Measurements from ENCODE around the gene DUSP1. TPM values are rescaled to one million over a fixed set of nuclear protein-coding genes. Genes with fewer than 3 reads are reported as not detected.

DUSP1 gene
- total and polyA plus RNA-seq, 8 donors = 33.0 to 534 (median 239) TPM

DNA sequence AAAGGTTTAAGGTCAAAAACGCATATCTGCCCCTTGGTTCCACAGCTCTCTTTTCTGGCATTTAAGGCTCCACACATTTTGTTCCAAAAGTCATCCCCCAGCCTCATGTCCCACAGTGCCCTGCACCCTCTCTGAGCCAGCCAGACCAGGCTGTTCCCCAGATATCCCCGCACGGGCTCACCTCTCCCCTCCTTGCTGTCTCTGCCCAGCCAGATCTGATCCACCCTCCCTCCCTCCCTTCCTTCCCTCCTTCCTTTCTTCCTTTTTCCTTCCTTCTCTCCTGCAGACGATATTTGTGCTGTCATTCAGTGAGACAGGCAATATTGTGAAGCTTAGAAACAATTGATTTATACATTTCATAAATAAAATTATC lies 37.0 kb downstream of the DUSP1 start:
- H3K27ac ChIP-seq = peak overlapping the region; percentile 91 to 92
- TF ChIP-seq CTCF (IDR thresholded peaks at IDR 0.05) = no peak
- ATAC-seq (peak; percentile 10), DNase-seq (no peak)
- no peaks in the 10 kb centered on the region for H3K9me3 ChIP-seq
- H3K27me3 ChIP-seq = no peaks in the 10 kb centered on the region
- H3K4me1 ChIP-seq = peaks cover 15 to 21% of the 10 kb centered on the region in 2 donors
- intact Hi-C loops (cut with DNase I) = no loop called here
- H3K36me3 ChIP-seq = no peaks in the 10 kb centered on the region
- H3K4me3 ChIP-seq = no peak overlapping the region

GRCh38 chr5:172733131-172733973 lies 37.6 kb downstream of the DUSP1 start:
- no peak overlapping the region for H3K4me3 ChIP-seq
- no peaks in the 10 kb centered on the region for H3K36me3 ChIP-seq
- peak in 3 of 4 donors; percentile 73 to 87 (median 79) for DNase-seq
- H3K9me3 ChIP-seq = no peaks in the 10 kb centered on the region
- no peaks in the 10 kb centered on the region for H3K27me3 ChIP-seq
- intact Hi-C loops (cut with DNase I) = no loop called here
- peak; percentile 92 for ATAC-seq
- H3K4me1 ChIP-seq = peaks cover 15 to 21% of the 10 kb centered on the region in 2 donors
- H3K27ac ChIP-seq = peak overlapping the region; percentile 91 to 92
- peak in 1 of 2 donors; percentile 22 for TF ChIP-seq CTCF (IDR thresholded peaks at IDR 0.05)

GRCh38 chr5:172732201-172732865 lies 38.7 kb downstream of the DUSP1 start:
- Histone ChIP-seq H3K27ac (peak overlapping the region; percentile 91 to 92), H3K4me3 (no peak overlapping the region), H3K4me1 (peaks cover 15 to 21% of the 10 kb centered on the region in 2 donors), H3K9me3 (no peaks in the 10 kb centered on the region), H3K36me3 (no peaks in the 10 kb centered on the region), H3K27me3 (no peaks in the 10 kb centered on the region)
- peak in 1 of 4 donors; percentile 29 for DNase-seq
- intact Hi-C loops (cut with DNase I) = no loop called here
- no peak for TF ChIP-seq CTCF (IDR thresholded peaks at IDR 0.05)
- ATAC-seq = no peak

- Histone ChIP-seq H3K4me1 (peaks cover 15 to 21% of the 10 kb centered on the region in 2 donors), H3K4me3 (no peak overlapping the region), H3K27ac (peak overlapping the region in 1 of 2 donors; percentile 92), H3K36me3 (no peaks in the 10 kb centered on the region), H3K9me3 (no peaks in the 10 kb centered on the region), H3K27me3 (no peaks in the 10 kb centered on the region)
- ATAC-seq (no peak), DNase-seq (no peak)
- TF ChIP-seq CTCF (IDR thresholded peaks at IDR 0.05) = no peak
- intact Hi-C loops (cut with DNase I) = no loop called here
These were observed 39.3 kb downstream of the DUSP1 start for GRCh38 chr5:172731680-172732074.

Measured in left lung (tissue), 10 donors.